Body of pancreas (tissue), 4 donors: ENCODE data around the gene TFDP2. TPM values are rescaled to one million over a fixed set of nuclear protein-coding genes. Genes with fewer than 3 reads are reported as not detected.
A peak's percentile ranks its signal among the peaks of the same experiment; 100 is the strongest.

Experiments
- ATAC-seq: fragments of 150-250 bp; one replicate; pipeline ENCODE4 v1.9.1; 2016
- DNase-seq, 4 donors: peaks; one replicate each; pipeline ENCODE4 v3.0.0-alpha.2; 2019
- H3K27ac ChIP-seq, 4 donors: fragments of 200-600 bp; sonication (generic); 1 replicate in 3 of 4; 2 replicates in 1 of 4; pipeline versions ENCODE4 v1.5.1 to v1.6.1; 2016 to 2019; ENCODE audit warnings: mild to moderate bottlenecking in 1 of 4, mixed read lengths in 1 of 4, moderate library complexity in 1 of 4
- H3K27me3 ChIP-seq, 2 donors: fragments of 200-600 bp; sonication (generic); one replicate each; pipeline ENCODE4 v1.6.0; 2016; ENCODE audit warnings: mild to moderate bottlenecking in 1 of 2
- H3K36me3 ChIP-seq, 2 donors: fragments of 200-600 bp; sonication (generic); replicated peaks in 1 of 2; 2 replicates each; pipeline ENCODE4 v1.5.1; 2016; ENCODE audit warnings: low read depth in 2 of 2; ENCODE audit not compliant: insufficient read depth in 1 of 2
- H3K4me1 ChIP-seq: fragments of 200-600 bp; sonication (generic); one replicate; pipeline ENCODE4 v1.6.0; 2016
- H3K4me3 ChIP-seq, 2 donors: fragments of 200-600 bp; sonication (generic); 1 replicate in 1 of 2; 2 replicates in 1 of 2; pipeline ENCODE4 v1.5.1; 2016 to 2019
- H3K9me3 ChIP-seq, 3 donors: fragments of 200-600 bp; sonication (generic); 1 replicate in 2 of 3; 2 replicates in 1 of 3; pipeline ENCODE4 v1.5.1; 2016
- CTCF ChIP-seq, 7 experiments: fragments of 450-650 bp in 4 of 7; fragments of 200-600 bp in 3 of 7; sonication (generic) in 3 of 7; IDR thresholded peaks; one replicate each; pipeline ENCODE4 v1.5.1; 2016 to 2019; ENCODE audit warnings: antibody characterized with exemption in 7 of 7
- POLR2A ChIP-seq, 3 donors: fragments of 450-650 bp; IDR thresholded peaks; one replicate each; pipeline ENCODE4 v1.6.1; 2016; ENCODE audit warnings: antibody characterized with exemption in 3 of 3, mild to moderate bottlenecking in 2 of 3
- WGBS, 2 donors: methylation state at CpG; one replicate each; pipeline ENCODE4 v1.1.5; 2017; 5-methylcytosine and 5-hydroxymethylcytosine counted together
- intact Hi-C: fragments of 100-400 bp; cut with DNase I; formaldehyde crosslinking; loops from one replicate; pipeline ENCODE4 v1.15.1; 2023
- total RNA-seq, 2 donors: library from RNA; depleted of rRNA; stranded (reverse); fragments of >200 nt; gene quantifications; one replicate each; pipeline ENCODE4 v1.1.0, GENCODE V29; 2016

The TFDP2 gene
- total RNA-seq, 2 donors from 2014 or later = 8.9 to 21.5 TPM

GRCh38 chr3:142035308-142035922 is 113.9 kb downstream of the TFDP2 start:
- Histone ChIP-seq H3K27ac (no peak overlapping the region), H3K36me3 (no peaks in the 10 kb centered on the region), H3K4me3 (no peak overlapping the region), H3K27me3 (no peaks in the 10 kb centered on the region), H3K9me3 (no peaks in the 10 kb centered on the region), H3K4me1 (peaks cover 8% of the 10 kb centered on the region)
- intact Hi-C loops = no loop called here
- DNase-seq = no peak
- WGBS, 2 donors = 94 to 95% methylated on average over 3 of the region's 3 CpGs
- no peak for ATAC-seq
- TF ChIP-seq POLR2A (IDR thresholded peaks at IDR 0.05) (no peak), CTCF (IDR thresholded peaks at IDR 0.05) (no peak)

- ATAC-seq = no peak
- TF ChIP-seq POLR2A (IDR thresholded peaks at IDR 0.05) (no peak), CTCF (IDR thresholded peaks at IDR 0.05) (no peak)
- WGBS, 2 donors = 95 to 97% methylated on average over 4 of the region's 4 CpGs
Observed at GRCh38 chr3:142033292-142033691, 116.1 kb downstream of the TFDP2 start.

GRCh38 chr3:142031575-142031974 is 117.8 kb downstream of the TFDP2 start:
- H3K27ac ChIP-seq = no peak overlapping the region
- H3K4me1 ChIP-seq = peaks cover 4% of the 10 kb centered on the region
- DNase-seq (no peak), ATAC-seq (no peak)
- no peak overlapping the region for H3K4me3 ChIP-seq
- intact Hi-C loops = no loop called here
- no peaks in the 10 kb centered on the region for H3K27me3 ChIP-seq
- no peaks in the 10 kb centered on the region for H3K36me3 ChIP-seq
- no peak for TF ChIP-seq POLR2A (IDR thresholded peaks at IDR 0.05)
- no peak for TF ChIP-seq CTCF (IDR thresholded peaks at IDR 0.05)
- H3K9me3 ChIP-seq = no peaks in the 10 kb centered on the region

More at GRCh38 chr3:142033292-142033691, 116.1 kb downstream of the TFDP2 start:
- DNase-seq = no peak
- Histone ChIP-seq H3K27ac (no peak overlapping the region), H3K4me3 (no peak overlapping the region), H3K27me3 (no peaks in the 10 kb centered on the region), H3K4me1 (peaks cover 4% of the 10 kb centered on the region), H3K9me3 (no peaks in the 10 kb centered on the region), H3K36me3 (no peaks in the 10 kb centered on the region)
- intact Hi-C loops = no loop called here

- H3K36me3 ChIP-seq = no peaks in the 10 kb centered on the region
- H3K27me3 ChIP-seq = no peaks in the 10 kb centered on the region
- DNase-seq (no peak), ATAC-seq (no peak)
- TF ChIP-seq CTCF (IDR thresholded peaks at IDR 0.05) = no peak
- TF ChIP-seq POLR2A (IDR thresholded peaks at IDR 0.05) = no peak
- 53 to 72% methylated on average over 5 of the region's 5 CpGs for WGBS, 2 donors
- H3K4me3 ChIP-seq = no peak overlapping the region
- no peaks in the 10 kb centered on the region for H3K9me3 ChIP-seq
- intact Hi-C loops = no loop called here
- H3K27ac ChIP-seq = no peak overlapping the region
- peaks cover 4% of the 10 kb centered on the region for H3K4me1 ChIP-seq
Observed at GRCh38 chr3:142029791-142030190, 119.6 kb downstream of the TFDP2 start.

GRCh38 chr3:142029052-142029642 is 120.2 kb downstream of the TFDP2 start:
- Histone ChIP-seq H3K36me3 (no peaks in the 10 kb centered on the region), H3K9me3 (no peaks in the 10 kb centered on the region), H3K27me3 (no peaks in the 10 kb centered on the region), H3K27ac (no peak overlapping the region), H3K4me3 (peak overlapping the region in 1 of 2 donors; percentile 23), H3K4me1 (peaks cover 4% of the 10 kb centered on the region)
- intact Hi-C loops = no loop called here
- TF ChIP-seq POLR2A (IDR thresholded peaks at IDR 0.05) (no peak), CTCF (IDR thresholded peaks at IDR 0.05) (no peak)
- ATAC-seq (no peak), DNase-seq (no peak)
- 21 to 28% methylated on average over 3 of the region's 3 CpGs for WGBS, 2 donors
